ENCODE results near the gene INTU. TPM values are rescaled to one million over a fixed set of nuclear protein-coding genes. Genes with fewer than 3 reads are reported as not detected.
A peak's percentile ranks its signal among the peaks of the same experiment; 100 is the strongest.

Gene INTU
- total RNA-seq, 1 donor from 2014 or later: 18.8 TPM

DNA sequence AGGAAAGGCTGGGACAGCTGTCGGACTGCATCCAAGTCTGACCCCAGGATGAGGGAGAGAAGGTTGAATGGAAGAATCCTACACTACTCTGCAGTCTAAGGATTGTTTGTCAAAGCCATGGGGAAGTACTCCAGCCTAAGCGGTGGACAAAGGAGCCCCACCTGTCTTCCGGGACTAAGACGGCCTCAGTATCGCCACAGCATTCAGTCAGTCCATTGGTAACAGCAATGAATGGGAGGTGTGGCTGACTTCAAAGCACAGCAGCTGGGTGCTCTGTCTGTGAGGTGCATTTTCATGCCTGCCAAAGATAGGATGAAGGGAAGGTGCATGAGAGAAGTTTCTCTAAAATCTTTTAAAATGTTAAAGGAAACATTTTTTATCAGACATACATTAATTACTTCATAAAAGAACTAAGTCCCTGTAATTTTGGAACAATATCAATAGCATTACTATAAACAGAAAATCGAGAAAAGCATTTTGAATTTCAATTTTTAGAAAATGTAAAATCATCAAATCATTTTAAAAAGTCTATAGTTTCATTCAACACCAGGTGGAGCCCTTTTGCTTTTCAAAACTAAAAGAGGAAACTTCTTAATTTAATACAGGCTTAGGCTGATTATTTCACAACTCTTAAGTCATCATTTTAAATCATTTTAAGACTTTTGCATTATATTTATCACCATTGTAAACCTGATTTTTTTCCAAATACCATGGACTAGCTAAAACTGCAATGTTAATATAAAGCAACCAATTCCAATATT lies 27.6 kb upstream of the INTU start:
- no peaks in the 10 kb centered on the region for H3K9me3 Mint-ChIP-seq (ENCODE audit: low read depth)
- H3K4me3 Mint-ChIP-seq (ENCODE audit: low read depth): peak overlapping the region; percentile 20
- TF ChIP-seq, protein P1, sequence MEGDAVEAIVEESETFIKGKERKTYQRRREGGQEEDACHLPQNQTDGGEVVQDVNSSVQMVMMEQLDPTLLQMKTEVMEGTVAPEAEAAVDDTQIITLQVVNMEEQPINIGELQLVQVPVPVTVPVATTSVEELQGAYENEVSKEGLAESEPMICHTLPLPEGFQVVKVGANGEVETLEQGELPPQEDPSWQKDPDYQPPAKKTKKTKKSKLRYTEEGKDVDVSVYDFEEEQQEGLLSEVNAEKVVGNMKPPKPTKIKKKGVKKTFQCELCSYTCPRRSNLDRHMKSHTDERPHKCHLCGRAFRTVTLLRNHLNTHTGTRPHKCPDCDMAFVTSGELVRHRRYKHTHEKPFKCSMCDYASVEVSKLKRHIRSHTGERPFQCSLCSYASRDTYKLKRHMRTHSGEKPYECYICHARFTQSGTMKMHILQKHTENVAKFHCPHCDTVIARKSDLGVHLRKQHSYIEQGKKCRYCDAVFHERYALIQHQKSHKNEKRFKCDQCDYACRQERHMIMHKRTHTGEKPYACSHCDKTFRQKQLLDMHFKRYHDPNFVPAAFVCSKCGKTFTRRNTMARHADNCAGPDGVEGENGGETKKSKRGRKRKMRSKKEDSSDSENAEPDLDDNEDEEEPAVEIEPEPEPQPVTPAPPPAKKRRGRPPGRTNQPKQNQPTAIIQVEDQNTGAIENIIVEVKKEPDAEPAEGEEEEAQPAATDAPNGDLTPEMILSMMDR (IDR thresholded peaks at IDR 0.05; ENCODE audit: unreplicated experiment): peak; percentile 73
- H3K27ac Mint-ChIP-seq: peak overlapping the region; percentile 17
- no peaks in the 10 kb centered on the region for H3K36me3 Mint-ChIP-seq (ENCODE audit: insufficient read depth)
- no peaks in the 10 kb centered on the region for H3K27me3 Mint-ChIP-seq
- no peak for DNase-seq (ENCODE audit: low spot score, unreplicated experiment)
- peaks cover 15% of the 10 kb centered on the region for H3K4me1 Mint-ChIP-seq (ENCODE audit: low read depth)

DNA sequence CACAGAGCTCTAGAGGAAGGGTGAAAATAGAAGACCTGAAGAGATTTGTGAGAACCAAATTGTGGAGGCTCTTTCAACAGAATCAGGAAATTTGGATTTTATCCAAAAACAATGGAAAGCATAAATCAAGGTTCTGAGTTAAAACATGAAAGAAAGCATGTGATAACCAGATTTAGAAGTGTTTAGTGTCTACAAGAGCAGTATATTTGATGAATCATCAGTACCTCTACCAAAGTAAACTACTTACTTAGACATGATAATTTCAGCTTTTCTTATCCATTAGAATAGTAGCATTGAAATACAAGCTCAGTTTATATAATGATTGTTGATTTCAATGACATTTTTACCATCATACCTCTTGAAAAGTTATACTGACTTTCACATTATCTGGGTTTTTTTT lies 25.9 kb upstream of the INTU start:
- no peak overlapping the region for H3K27ac Mint-ChIP-seq
- no peak for DNase-seq (ENCODE audit: low spot score, unreplicated experiment)
- no peaks in the 10 kb centered on the region for H3K36me3 Mint-ChIP-seq (ENCODE audit: insufficient read depth)
- no peaks in the 10 kb centered on the region for H3K9me3 Mint-ChIP-seq (ENCODE audit: low read depth)
- H3K27me3 Mint-ChIP-seq: no peaks in the 10 kb centered on the region
- H3K4me3 Mint-ChIP-seq (ENCODE audit: low read depth): no peak overlapping the region
- peaks cover 15% of the 10 kb centered on the region for H3K4me1 Mint-ChIP-seq (ENCODE audit: low read depth)
- TF ChIP-seq, protein P1 (IDR thresholded peaks at IDR 0.05; ENCODE audit: unreplicated experiment): no peak

DNA sequence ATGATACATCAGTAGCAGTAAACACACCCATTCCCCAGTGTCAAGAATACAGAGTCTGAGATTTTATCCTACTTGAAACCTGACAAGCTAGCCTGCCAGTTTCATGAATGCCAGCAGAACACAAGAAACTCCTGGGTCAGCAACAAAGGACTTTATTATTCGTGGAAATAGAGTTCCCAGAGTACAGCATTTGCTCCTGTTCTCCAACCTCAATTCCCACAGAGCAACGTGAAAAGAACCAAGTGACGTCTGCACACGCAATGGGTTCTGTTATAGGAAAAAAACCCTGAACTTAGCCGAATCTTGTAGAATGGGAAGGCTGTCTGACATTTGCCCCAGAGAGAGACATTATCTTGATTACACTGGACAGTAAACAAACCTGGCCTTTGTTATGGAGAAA lies 23.3 kb upstream of the INTU start:
- Mint-ChIP-seq H3K36me3 (ENCODE audit: insufficient read depth) (no peaks in the 10 kb centered on the region), H3K4me1 (ENCODE audit: low read depth) (peaks cover 15% of the 10 kb centered on the region), H3K4me3 (ENCODE audit: low read depth) (no peak overlapping the region), H3K9me3 (ENCODE audit: low read depth) (no peaks in the 10 kb centered on the region), H3K27me3 (no peaks in the 10 kb centered on the region), H3K27ac (no peak overlapping the region)
- TF ChIP-seq, protein P1 (IDR thresholded peaks at IDR 0.05; ENCODE audit: unreplicated experiment): no peak
- no peak for DNase-seq (ENCODE audit: low spot score, unreplicated experiment)

DNA sequence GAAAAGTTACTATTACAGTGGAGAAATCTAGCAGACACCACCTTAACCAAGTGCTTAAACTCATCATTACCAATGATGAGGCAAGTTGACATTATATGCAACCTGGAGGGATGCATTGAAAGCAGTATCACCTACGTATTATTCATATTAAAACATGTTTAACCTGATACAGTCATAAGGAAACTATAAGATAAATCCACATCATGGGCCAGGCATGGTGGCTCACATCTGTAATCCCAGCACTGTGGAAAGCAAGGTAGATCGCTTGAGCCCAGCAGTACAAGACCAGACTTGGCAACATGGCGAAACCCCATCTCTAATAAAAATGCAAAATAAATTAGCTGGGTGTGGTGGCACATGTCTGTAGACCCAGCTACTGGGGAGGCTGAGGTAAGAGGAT lies 22.3 kb upstream of the INTU start:
- TF ChIP-seq, protein P1 (IDR thresholded peaks at IDR 0.05; ENCODE audit: unreplicated experiment): no peak
- no peaks in the 10 kb centered on the region for H3K36me3 Mint-ChIP-seq (ENCODE audit: insufficient read depth)
- DNase-seq (ENCODE audit: low spot score, unreplicated experiment): no peak
- no peak overlapping the region for H3K27ac Mint-ChIP-seq
- H3K9me3 Mint-ChIP-seq (ENCODE audit: low read depth): no peaks in the 10 kb centered on the region
- H3K4me3 Mint-ChIP-seq (ENCODE audit: low read depth): no peak overlapping the region
- H3K4me1 Mint-ChIP-seq (ENCODE audit: low read depth): peaks cover 7% of the 10 kb centered on the region
- H3K27me3 Mint-ChIP-seq: no peaks in the 10 kb centered on the region

DNA sequence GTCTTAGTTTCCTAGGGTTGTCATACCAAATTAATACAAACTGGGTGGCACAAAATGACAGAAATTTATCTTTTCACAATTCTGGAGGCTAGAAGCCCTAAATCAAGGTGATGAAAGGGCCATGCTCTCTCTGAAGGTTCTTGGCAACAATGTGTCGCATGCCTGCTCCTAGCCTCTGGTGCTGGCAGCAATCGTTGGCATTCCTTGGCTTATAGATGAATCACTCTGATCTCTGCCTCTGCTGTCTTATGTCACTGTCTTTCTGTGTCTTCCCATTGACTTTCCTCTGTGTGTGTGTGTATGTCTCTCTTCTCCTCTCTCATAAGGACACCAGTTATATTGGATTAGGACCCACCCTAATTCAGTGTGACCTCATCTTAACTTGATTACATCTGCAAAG lies 15.9 kb upstream of the INTU start:
- Mint-ChIP-seq H3K9me3 (ENCODE audit: low read depth) (no peaks in the 10 kb centered on the region), H3K36me3 (ENCODE audit: insufficient read depth) (no peaks in the 10 kb centered on the region), H3K4me3 (ENCODE audit: low read depth) (no peak overlapping the region), H3K27ac (no peak overlapping the region), H3K4me1 (ENCODE audit: low read depth) (no peaks in the 10 kb centered on the region), H3K27me3 (peaks cover 36% of the 10 kb centered on the region)
- DNase-seq (ENCODE audit: low spot score, unreplicated experiment): no peak
- TF ChIP-seq, protein P1 (IDR thresholded peaks at IDR 0.05; ENCODE audit: unreplicated experiment): no peak
